HepG2 (cell line): ENCODE data around the gene HERPUD2. TPM values are rescaled to one million over a fixed set of nuclear protein-coding genes. Genes with fewer than 3 reads are reported as not detected.

Experiments
- ATAC-seq: fragments of 200-7000 bp; cut with Tn5 transposase; 3 replicates; pipeline ENCODE4 v1.9.1; 2020; ENCODE audit warnings: mild to moderate bottlenecking, moderate library complexity
- BruUV-seq: library from RNA; stranded (reverse); fragments of 400-500 nt; replicated peaks from 2 replicates; lab custom pipeline; 2021; lab: Mats Ljungman, UMichigan
- CTCF ChIA-PET: fragments of 300-600 bp; formaldehyde crosslinking; extraction: SDS; loops from one replicate; lab custom pipeline; 2021; ENCODE audit warnings: low total read pairs, inconsistent platforms, low intra/inter-chr PET ratio; lab: Yijun Ruan, JAX
- POLR2A ChIA-PET: fragments of 350-600 bp; sonication (Branson Sonifier 250); formaldehyde crosslinking; loops from one replicate; lab custom pipeline; 2020; ENCODE audit warnings: antibody characterized with exemption, inconsistent platforms; lab: Yijun Ruan, JAX
- DNase-seq: peaks from one replicate; pipeline ENCODE4 v3.0.0-alpha.2; 2015; ENCODE audit warnings: low spot score
- FAIRE-seq: peaks from 3 replicates; lab custom pipeline; 2011; peaks lifted over from hg19 to GRCh38; lab: Jason Lieb, UNC
- H2AFZ ChIP-seq: one replicate; pipeline ENCODE4 v1.6.1; 2011; ENCODE audit warnings: low read length, inconsistent platforms
- H3K27ac ChIP-seq: fragments of 300-600 bp; 3 replicates; pipeline ENCODE4 v1.8.0; 2011; ENCODE audit warnings: mixed run types, mild to moderate bottlenecking, mixed read lengths, low read length, inconsistent platforms; ENCODE audit not compliant: insufficient read depth; ENCODE audit errors: extremely low read length
- H3K27me3 ChIP-seq, 2 experiments: fragments of 200-600 bp in 1 of 2; 2 replicates in 1 of 2; 3 replicates in 1 of 2; pipeline versions ENCODE4 v1.6.0 to v1.8.0; 2011; ENCODE audit warnings: low read length in 2 of 2, mild to moderate bottlenecking in 2 of 2, moderate library complexity in 2 of 2, inconsistent platforms in 1 of 2; ENCODE audit not compliant: insufficient read depth in 2 of 2, control insufficient read depth in 1 of 2
- H3K36me3 ChIP-seq, 2 experiments: fragments of 200-600 bp in 1 of 2; replicated peaks in 1 of 2; 2 replicates in 1 of 2; 3 replicates in 1 of 2; pipeline versions ENCODE4 v1.5.1 to v1.8.0; 2011; ENCODE audit warnings: low read length in 2 of 2, inconsistent platforms in 1 of 2; ENCODE audit not compliant: insufficient read depth in 2 of 2, control insufficient read depth in 1 of 2
- H3K4me1 ChIP-seq: 2 replicates; pipeline ENCODE4 v1.5.1; 2012; ENCODE audit warnings: low read length, inconsistent platforms; ENCODE audit not compliant: insufficient read depth
- H3K4me2 ChIP-seq: 2 replicates; pipeline ENCODE4 v1.6.0; 2011; ENCODE audit warnings: low read depth, low read length, inconsistent platforms
- H3K4me3 ChIP-seq, 3 experiments: fragments of 200-600 bp in 1 of 3; sonication (generic), shearing (Covaris generic) in 1 of 3; replicated peaks in 1 of 3; 2 replicates each; pipeline ENCODE4 v1.5.1; 2011 to 2016; ENCODE audit warnings: low read length in 3 of 3, inconsistent platforms in 2 of 3, low read depth in 2 of 3, mild to moderate bottlenecking in 2 of 3, control low read depth in 1 of 3, mixed read lengths in 1 of 3; ENCODE audit not compliant: insufficient read depth in 1 of 3
- H3K79me2 ChIP-seq: one replicate; pipeline ENCODE4 v1.6.1; 2011; ENCODE audit warnings: low read length, inconsistent platforms; ENCODE audit not compliant: insufficient read depth
- H3K9ac ChIP-seq: 2 replicates; pipeline ENCODE4 v1.6.0; 2011; ENCODE audit warnings: mild to moderate bottlenecking, low read depth, low read length, inconsistent platforms; ENCODE audit not compliant: insufficient read depth
- H3K9me3 ChIP-seq: 2 replicates; pipeline ENCODE4 v1.5.1; 2012; ENCODE audit warnings: mild to moderate bottlenecking, low read length
- H4K20me1 ChIP-seq: 2 replicates; pipeline ENCODE4 v1.6.0; 2011; ENCODE audit warnings: inconsistent platforms, mild to moderate bottlenecking, low read length, moderate library complexity; ENCODE audit not compliant: insufficient read depth
- CEBPG ChIP-seq: IDR thresholded peaks from 2 replicates; pipeline ENCODE4 v1.6.1; 2016
- HDAC2 ChIP-seq: sonication (generic); formaldehyde crosslinking; IDR thresholded peaks from 2 replicates; pipeline ENCODE4 v1.4.0; 2020; ENCODE audit warnings: missing genetic modification reagents
- RBFOX2 ChIP-seq: fragments of 200-400 bp; formaldehyde crosslinking; IDR thresholded peaks from 2 replicates; pipeline ENCODE4 v1.6.1; 2017; ENCODE audit warnings: low read depth, mild to moderate bottlenecking, low read length
- ZNF468 ChIP-seq: sonication (generic); formaldehyde crosslinking; IDR thresholded peaks from 2 replicates; pipeline ENCODE4 v1.8.0; 2022; ENCODE audit warnings: mild to moderate bottlenecking, moderate library complexity, missing genetic modification reagents
- WGBS: methylation state at CpG from one replicate; pipeline ENCODE4 v1.1.6; 2017; ENCODE audit warnings: low lambda C conversion rate; 5-methylcytosine and 5-hydroxymethylcytosine counted together
- in situ Hi-C: cut with HindIII; loops from 2 replicates; pipeline ENCODE4 v1.10.0; 2017; ENCODE audit warnings: low pct_unique_long_range_greater_than_20kb; ENCODE audit not compliant: extremely low pct_ligation_motif_present
- intact Hi-C: fragments of 100-400 bp; cut with micrococcal nuclease; formaldehyde crosslinking; loops from one replicate; pipeline ENCODE4 v1.10.0; 2022; ENCODE audit not compliant: unreplicated experiment
- polyA plus RNA-seq, 8 experiments: library from polyadenylated mRNA; depleted of rRNA in 3 of 8; stranded (reverse) in 7 of 8; unstranded in 1 of 8; fragments of >200 nt; fragmentation: Illumina TruSeq in 4 of 8; extraction: Trizol in 4 of 8; gene quantifications; 2 replicates each; pipeline versions ENCODE4 v1.2.1 to v1.2.3, GENCODE V29; 2011 to 2016; ENCODE audit warnings: low read depth in 4 of 8, missing spikeins in 1 of 8, mixed read lengths in 1 of 8; ENCODE audit not compliant: insufficient read depth in 1 of 8
- total RNA-seq, 5 experiments: library from RNA; depleted of rRNA; stranded (reverse); fragments of >200 nt; fragmentation: Illumina TruSeq; extraction: Trizol; gene quantifications; 2 replicates each; pipeline ENCODE4 v1.2.3, GENCODE V29; 2016; ENCODE audit warnings: low read depth in 1 of 5
- TF ChIP-seq, protein P1 (sequence below): sonication (generic); formaldehyde crosslinking; conservative IDR thresholded peaks from 2 replicates; pipeline ENCODE4 v1.4.0; 2020; ENCODE audit warnings: mild to moderate bottlenecking, missing genetic modification reagents, moderate library complexity

The HERPUD2 gene
- total and polyA plus RNA-seq, 2 of the 13 experiments (the other 11 are each of a cell fraction or from before 2014, with no cell fraction given), result 10.7 to 38.6 TPM

DNA sequence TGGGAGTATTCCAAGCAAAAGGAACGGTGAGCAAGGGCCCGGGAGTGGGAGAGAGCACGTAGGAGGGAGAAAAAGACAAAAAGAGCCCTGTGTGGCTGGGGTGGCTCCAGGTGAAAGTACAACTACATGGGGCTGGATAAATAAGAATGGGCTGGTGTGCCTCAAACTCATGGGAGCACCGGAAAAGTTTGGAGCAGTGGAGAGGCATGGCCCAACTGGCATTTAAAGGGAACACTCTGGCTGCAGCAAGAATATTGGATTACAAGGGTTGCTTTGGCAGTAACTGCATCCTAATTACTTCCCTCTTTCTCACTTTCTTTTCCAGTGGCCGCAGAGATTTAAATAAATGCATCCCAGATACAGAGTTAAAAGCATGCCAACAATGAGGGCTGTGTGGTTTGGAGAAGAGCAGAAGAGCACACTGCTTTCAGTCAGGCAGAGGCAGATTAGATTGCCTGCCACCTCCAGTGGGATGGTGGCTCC lies 39.1 kb upstream of the HERPUD2 start (continued):
- TF ChIP-seq HDAC2 (CRISPR knock-in tag), result peak; percentile 32; the same call in 1 of the 2 replicates
- TF ChIP-seq RBFOX2, result peak; percentile 71
- TF ChIP-seq, all 625 proteins: peak for 24

DNA sequence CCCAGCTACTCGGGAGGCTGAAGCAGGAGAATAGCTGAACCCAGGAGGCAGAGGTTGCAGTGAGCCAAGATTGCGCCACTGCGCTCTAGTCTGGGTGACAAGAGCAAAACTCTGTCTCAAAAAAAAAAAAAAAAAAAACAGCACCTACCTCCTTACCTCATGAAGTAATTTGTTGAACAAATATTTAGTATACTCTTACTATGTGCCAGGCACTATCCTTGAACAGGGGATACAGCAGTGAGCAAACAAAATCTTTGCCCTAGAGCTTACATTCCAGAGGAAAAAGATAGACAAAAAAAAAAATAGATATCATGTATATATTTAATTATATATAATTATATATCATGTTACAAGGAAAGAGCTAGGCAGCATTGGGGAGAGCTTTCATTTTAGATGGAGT lies 36.4 kb upstream of the HERPUD2 start:
- DNase-seq, result peak; percentile 24
- Histone ChIP-seq H2AFZ (no peak overlapping the region), H3K27me3 (no peaks in the 10 kb centered on the region), H3K4me3 (no peak overlapping the region), H3K9me3 (no peaks in the 10 kb centered on the region), H4K20me1 (no peaks in the 10 kb centered on the region), H3K27ac (peak overlapping the region; percentile 44), H3K4me1 (peaks cover 82% of the 10 kb centered on the region), H3K36me3 (no peaks in the 10 kb centered on the region), H3K79me2 (no peaks in the 10 kb centered on the region), H3K9ac (no peak overlapping the region), H3K4me2 (no peak overlapping the region)
- ATAC-seq, result 0 out of 3 replicates have a peak, but pooled peaks have one; percentile 11
- intact Hi-C loops, result no loop called here
- in situ Hi-C loops, result no loop called here
- ChIA-PET POLR2A (no interaction called here), CTCF (no interaction called here)
- WGBS, result 80% methylated on average over 3 of the region's 3 CpGs
- FAIRE-seq, result no peak
- BruUV-seq, result no TSS peak
- 0 out of 2 replicates have a peak, but pooled peaks have one; percentile 15 for TF ChIP-seq CEBPG (CRISPR knock-in tag)
- TF ChIP-seq ZNF468 (CRISPR knock-in tag), result no peak
- TF ChIP-seq, protein P1, sequence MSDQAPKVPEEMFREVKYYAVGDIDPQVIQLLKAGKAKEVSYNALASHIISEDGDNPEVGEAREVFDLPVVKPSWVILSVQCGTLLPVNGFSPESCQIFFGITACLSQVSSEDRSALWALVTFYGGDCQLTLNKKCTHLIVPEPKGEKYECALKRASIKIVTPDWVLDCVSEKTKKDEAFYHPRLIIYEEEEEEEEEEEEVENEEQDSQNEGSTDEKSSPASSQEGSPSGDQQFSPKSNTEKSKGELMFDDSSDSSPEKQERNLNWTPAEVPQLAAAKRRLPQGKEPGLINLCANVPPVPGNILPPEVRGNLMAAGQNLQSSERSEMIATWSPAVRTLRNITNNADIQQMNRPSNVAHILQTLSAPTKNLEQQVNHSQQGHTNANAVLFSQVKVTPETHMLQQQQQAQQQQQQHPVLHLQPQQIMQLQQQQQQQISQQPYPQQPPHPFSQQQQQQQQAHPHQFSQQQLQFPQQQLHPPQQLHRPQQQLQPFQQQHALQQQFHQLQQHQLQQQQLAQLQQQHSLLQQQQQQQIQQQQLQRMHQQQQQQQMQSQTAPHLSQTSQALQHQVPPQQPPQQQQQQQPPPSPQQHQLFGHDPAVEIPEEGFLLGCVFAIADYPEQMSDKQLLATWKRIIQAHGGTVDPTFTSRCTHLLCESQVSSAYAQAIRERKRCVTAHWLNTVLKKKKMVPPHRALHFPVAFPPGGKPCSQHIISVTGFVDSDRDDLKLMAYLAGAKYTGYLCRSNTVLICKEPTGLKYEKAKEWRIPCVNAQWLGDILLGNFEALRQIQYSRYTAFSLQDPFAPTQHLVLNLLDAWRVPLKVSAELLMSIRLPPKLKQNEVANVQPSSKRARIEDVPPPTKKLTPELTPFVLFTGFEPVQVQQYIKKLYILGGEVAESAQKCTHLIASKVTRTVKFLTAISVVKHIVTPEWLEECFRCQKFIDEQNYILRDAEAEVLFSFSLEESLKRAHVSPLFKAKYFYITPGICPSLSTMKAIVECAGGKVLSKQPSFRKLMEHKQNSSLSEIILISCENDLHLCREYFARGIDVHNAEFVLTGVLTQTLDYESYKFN (CRISPR knock-in tag), result 0 out of 2 replicates have a peak, but pooled peaks have one; percentile 28
